K562 (cell line): ENCODE measurements around the gene B3GLCT. TPM values are rescaled to one million over a fixed set of nuclear protein-coding genes. Genes with fewer than 3 reads are reported as not detected.

Source experiments
- ATF4 ChIP-seq: fragments of 450-650 bp; formaldehyde crosslinking; IDR thresholded peaks from 2 replicates; pipeline ENCODE4 v1.4.0; 2022; ENCODE audit warnings: mild to moderate bottlenecking, moderate library complexity
- BCL6 ChIP-seq: fragments of 250-450 bp; sonication (Bioruptor Pico); IDR thresholded peaks from 2 replicates; pipeline ENCODE4 v1.4.0; 2020
- CBFA2T3 ChIP-seq: fragments of 450-650 bp; IDR thresholded peaks from 2 replicates; pipeline ENCODE4 v1.6.1; 2017
- DMBX1 ChIP-seq: fragments of 250-450 bp; sonication (Bioruptor Pico); IDR thresholded peaks from 2 replicates; pipeline ENCODE4 v1.8.0; 2022; ENCODE audit warnings: inconsistent platforms, mild to moderate bottlenecking, moderate library complexity, borderline replicate concordance
- EP400 ChIP-seq: fragments of 450-650 bp; IDR thresholded peaks from 2 replicates; pipeline ENCODE4 v1.6.1; 2017; ENCODE audit warnings: antibody characterized with exemption, mild to moderate bottlenecking, moderate library complexity
- HMGN3 ChIP-seq: IDR thresholded peaks from 2 replicates; pipeline ENCODE4 v1.6.1; 2011; ENCODE audit warnings: borderline replicate concordance, low read depth, mild to moderate bottlenecking, mixed read lengths, low read length; ENCODE audit not compliant: insufficient read length; ENCODE audit errors: extremely low read depth
- MCM5 ChIP-seq: fragments of 450-650 bp; IDR thresholded peaks from 2 replicates; pipeline ENCODE4 v1.6.1; 2016; ENCODE audit warnings: low read depth
- MTA1 ChIP-seq: fragments of 450-650 bp; IDR thresholded peaks from 2 replicates; pipeline ENCODE4 v1.6.1; 2017; ENCODE audit warnings: borderline replicate concordance
- MTF1 ChIP-seq: fragments of 250-450 bp; sonication (Bioruptor Pico); IDR thresholded peaks from 2 replicates; pipeline ENCODE4 v1.9.0; 2021; ENCODE audit warnings: moderate library complexity, mild to moderate bottlenecking, inconsistent platforms, borderline replicate concordance
- NFE2 ChIP-seq: IDR thresholded peaks from 2 replicates; pipeline ENCODE4 v1.6.1; 2014; ENCODE audit warnings: antibody characterized with exemption, low read depth
- PATZ1 ChIP-seq: fragments of 250-450 bp; sonication (Bioruptor Pico); IDR thresholded peaks from 2 replicates; pipeline ENCODE4 v1.5.0; 2020; ENCODE audit warnings: mild to moderate bottlenecking, borderline replicate concordance
- PCBP2 ChIP-seq: fragments of 200-400 bp; formaldehyde crosslinking; IDR thresholded peaks from 2 replicates; pipeline ENCODE4 v1.6.1; 2018; ENCODE audit warnings: low read length, low read depth, mild to moderate bottlenecking, moderate library complexity; ENCODE audit not compliant: poor library complexity, severe bottlenecking
- RBM14 ChIP-seq: fragments of 200-400 bp; formaldehyde crosslinking; IDR thresholded peaks from 2 replicates; pipeline ENCODE4 v1.6.1; 2018; ENCODE audit warnings: low read depth, mild to moderate bottlenecking, low read length, moderate library complexity, borderline replicate concordance; ENCODE audit not compliant: insufficient read depth
- SRSF3 ChIP-seq: fragments of 200-400 bp; formaldehyde crosslinking; IDR thresholded peaks from 2 replicates; pipeline ENCODE4 v1.6.1; 2016; ENCODE audit warnings: mild to moderate bottlenecking, low read length, moderate library complexity; ENCODE audit not compliant: insufficient read depth
- TGIF2 ChIP-seq: sonication (generic); formaldehyde crosslinking; IDR thresholded peaks from 2 replicates; pipeline ENCODE4 v1.8.1; 2022; ENCODE audit warnings: mild to moderate bottlenecking, missing genetic modification reagents, moderate library complexity
- YY1 ChIP-seq, 3 experiments: IDR thresholded peaks; 2 replicates each; pipeline ENCODE4 v1.6.1; 2011; ENCODE audit warnings: low read length in 2 of 3, mild to moderate bottlenecking in 2 of 3, moderate library complexity in 2 of 3, borderline replicate concordance in 1 of 3, control low read depth in 1 of 3, low read depth in 1 of 3; ENCODE audit not compliant: insufficient read depth in 3 of 3, insufficient replicate concordance in 2 of 3, control insufficient read depth in 1 of 3, insufficient read length in 1 of 3; ENCODE audit errors: extremely low read depth in 1 of 3
- ZNF76 ChIP-seq: fragments of 250-450 bp; sonication (Bioruptor Pico); IDR thresholded peaks from 2 replicates; pipeline ENCODE4 v1.4.0; 2020; ENCODE audit warnings: mild to moderate bottlenecking, moderate library complexity, borderline replicate concordance
- polyA plus RNA-seq, 8 experiments: library from polyadenylated mRNA; depleted of rRNA in 4 of 8; stranded (reverse) in 5 of 8; unstranded in 3 of 8; fragments of >200 nt; fragmentation: Nextera tagmentation in 2 of 8; fragmentation: Illumina TruSeq in 1 of 8; extraction: Ambion mirVana in 2 of 8; extraction: Trizol in 1 of 8; gene quantifications; 2 replicates each; pipeline versions ENCODE4 v1.2.1 to v1.2.3, GENCODE V29; 2011 to 2014; ENCODE audit warnings: inconsistent platforms in 1 of 8, missing spikeins in 1 of 8
- total RNA-seq, 7 experiments: library from RNA; depleted of rRNA in 6 of 7; stranded (reverse); fragments of >200 nt in 6 of 7; fragmentation: Illumina TruSeq in 2 of 7; extraction: Trizol in 2 of 7; gene quantifications; 2 replicates each; pipeline versions ENCODE4 v1.2.1 to v1.2.3, GENCODE V29; 2011 to 2021; ENCODE audit warnings: low replicate concordance in 1 of 7
- TF ChIP-seq, protein P1 (sequence below): fragments of 450-650 bp; IDR thresholded peaks from 2 replicates; pipeline ENCODE4 v1.6.1; 2017; ENCODE audit warnings: mild to moderate bottlenecking, moderate library complexity
- TF ChIP-seq, protein P2 (sequence below): sonication (generic); formaldehyde crosslinking; IDR thresholded peaks from 2 replicates; pipeline ENCODE4 v1.8.1; 2023; ENCODE audit warnings: missing genetic modification reagents, mild to moderate bottlenecking, borderline replicate concordance

B3GLCT gene
- total and polyA plus RNA-seq, 9 of the 15 experiments (the other 6 are each of a cell fraction or from before 2014, with no cell fraction given), result 1.1 to 5.1 (median 2.9) TPM

GRCh38 chr13:31204592-31204991 is 4.8 kb downstream of the B3GLCT start (continued):
- TF ChIP-seq, protein P1, sequence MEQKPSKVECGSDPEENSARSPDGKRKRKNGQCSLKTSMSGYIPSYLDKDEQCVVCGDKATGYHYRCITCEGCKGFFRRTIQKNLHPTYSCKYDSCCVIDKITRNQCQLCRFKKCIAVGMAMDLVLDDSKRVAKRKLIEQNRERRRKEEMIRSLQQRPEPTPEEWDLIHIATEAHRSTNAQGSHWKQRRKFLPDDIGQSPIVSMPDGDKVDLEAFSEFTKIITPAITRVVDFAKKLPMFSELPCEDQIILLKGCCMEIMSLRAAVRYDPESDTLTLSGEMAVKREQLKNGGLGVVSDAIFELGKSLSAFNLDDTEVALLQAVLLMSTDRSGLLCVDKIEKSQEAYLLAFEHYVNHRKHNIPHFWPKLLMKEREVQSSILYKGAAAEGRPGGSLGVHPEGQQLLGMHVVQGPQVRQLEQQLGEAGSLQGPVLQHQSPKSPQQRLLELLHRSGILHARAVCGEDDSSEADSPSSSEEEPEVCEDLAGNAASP, result no peak
- TF ChIP-seq, protein P2, sequence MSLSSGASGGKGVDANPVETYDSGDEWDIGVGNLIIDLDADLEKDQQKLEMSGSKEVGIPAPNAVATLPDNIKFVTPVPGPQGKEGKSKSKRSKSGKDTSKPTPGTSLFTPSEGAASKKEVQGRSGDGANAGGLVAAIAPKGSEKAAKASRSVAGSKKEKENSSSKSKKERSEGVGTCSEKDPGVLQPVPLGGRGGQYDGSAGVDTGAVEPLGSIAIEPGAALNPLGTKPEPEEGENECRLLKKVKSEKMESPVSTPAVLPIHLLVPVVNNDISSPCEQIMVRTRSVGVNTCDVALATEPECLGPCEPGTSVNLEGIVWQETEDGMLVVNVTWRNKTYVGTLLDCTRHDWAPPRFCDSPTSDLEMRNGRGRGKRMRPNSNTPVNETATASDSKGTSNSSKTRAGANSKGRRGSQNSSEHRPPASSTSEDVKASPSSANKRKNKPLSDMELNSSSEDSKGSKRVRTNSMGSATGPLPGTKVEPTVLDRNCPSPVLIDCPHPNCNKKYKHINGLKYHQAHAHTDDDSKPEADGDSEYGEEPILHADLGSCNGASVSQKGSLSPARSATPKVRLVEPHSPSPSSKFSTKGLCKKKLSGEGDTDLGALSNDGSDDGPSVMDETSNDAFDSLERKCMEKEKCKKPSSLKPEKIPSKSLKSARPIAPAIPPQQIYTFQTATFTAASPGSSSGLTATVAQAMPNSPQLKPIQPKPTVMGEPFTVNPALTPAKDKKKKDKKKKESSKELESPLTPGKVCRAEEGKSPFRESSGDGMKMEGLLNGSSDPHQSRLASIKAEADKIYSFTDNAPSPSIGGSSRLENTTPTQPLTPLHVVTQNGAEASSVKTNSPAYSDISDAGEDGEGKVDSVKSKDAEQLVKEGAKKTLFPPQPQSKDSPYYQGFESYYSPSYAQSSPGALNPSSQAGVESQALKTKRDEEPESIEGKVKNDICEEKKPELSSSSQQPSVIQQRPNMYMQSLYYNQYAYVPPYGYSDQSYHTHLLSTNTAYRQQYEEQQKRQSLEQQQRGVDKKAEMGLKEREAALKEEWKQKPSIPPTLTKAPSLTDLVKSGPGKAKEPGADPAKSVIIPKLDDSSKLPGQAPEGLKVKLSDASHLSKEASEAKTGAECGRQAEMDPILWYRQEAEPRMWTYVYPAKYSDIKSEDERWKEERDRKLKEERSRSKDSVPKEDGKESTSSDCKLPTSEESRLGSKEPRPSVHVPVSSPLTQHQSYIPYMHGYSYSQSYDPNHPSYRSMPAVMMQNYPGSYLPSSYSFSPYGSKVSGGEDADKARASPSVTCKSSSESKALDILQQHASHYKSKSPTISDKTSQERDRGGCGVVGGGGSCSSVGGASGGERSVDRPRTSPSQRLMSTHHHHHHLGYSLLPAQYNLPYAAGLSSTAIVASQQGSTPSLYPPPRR (CRISPR knock-in tag), result no peak
- TF ChIP-seq RBM14 (no peak), PCBP2 (no peak), MTF1 (CRISPR knock-in tag) (no peak), MCM5 (no peak), HMGN3 (no peak), EP400 (no peak), SRSF3 (no peak), ZNF76 (CRISPR knock-in tag) (no peak), NFE2 (peak; percentile 21; the same call in 1 of the 2 replicates), TGIF2 (CRISPR knock-in tag) (no peak), YY1 (IDR thresholded peaks at IDR 0.05; ENCODE audit: borderline replicate concordance in 1 of 3, control insufficient read depth in 1 of 3, extremely low read depth in 1 of 3, insufficient read depth in 3 of 3, insufficient read length in 1 of 3, insufficient replicate concordance in 2 of 3, low read depth in 1 of 3, low read length in 2 of 3) (peak in 1 of 3 experiments; percentile 57), CBFA2T3 (peak; percentile 83), DMBX1 (CRISPR knock-in tag) (no peak), BCL6 (no peak), PATZ1 (CRISPR knock-in tag) (no peak), MTA1 (no peak), ATF4 (CRISPR knock-in tag) (no peak)
